ENCODE data around the gene APC2. TPM values are rescaled to one million over a fixed set of nuclear protein-coding genes. Genes with fewer than 3 reads are reported as not detected.

APC2 gene
- total RNA-seq, 4 donors from 2014 or later = 0.02 to 1.2 (median 0.35) TPM

DNA sequence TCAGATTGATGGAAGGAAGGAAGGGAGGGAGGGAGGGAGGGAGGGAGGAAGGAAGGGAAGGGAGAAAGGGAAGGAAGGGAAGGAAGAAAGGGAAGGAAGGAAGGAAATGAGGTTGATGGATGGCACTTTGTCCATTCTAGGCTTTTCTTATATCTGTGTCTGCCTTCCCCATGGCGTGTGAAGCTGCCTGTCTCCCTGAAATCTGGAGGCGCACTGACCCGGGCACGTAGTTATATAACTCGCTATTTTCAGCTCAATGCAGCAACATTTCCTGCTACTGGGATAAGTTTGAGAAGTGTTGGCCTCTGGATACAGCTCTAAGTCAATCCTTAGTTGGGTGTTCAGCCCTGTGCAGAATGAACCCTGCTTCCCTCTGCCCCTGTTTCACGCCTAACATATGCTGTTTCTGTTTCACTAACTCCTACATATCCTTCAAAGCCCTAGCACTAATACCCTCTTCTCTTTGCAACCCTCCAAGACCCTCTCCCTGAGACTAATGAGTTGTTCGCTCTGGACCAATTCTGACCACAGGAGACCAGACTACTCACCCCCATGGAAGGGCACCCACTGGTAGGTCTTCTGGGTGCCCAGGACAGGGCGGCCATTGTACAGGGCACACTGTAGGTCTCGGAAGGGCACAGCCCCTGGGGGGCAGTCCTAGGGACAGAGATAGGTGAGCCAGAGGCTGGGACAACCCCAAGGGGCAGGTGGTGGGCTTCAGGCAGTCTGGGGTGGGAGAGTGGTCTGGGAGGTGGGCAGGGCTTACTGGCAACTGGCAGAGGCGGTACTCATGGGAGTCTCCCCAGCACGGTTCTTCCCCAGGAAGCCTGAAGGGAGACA is 59.9 kb downstream of the APC2 start:
- no peak overlapping the region for H3K4me3 ChIP-seq
- H3K9me3 ChIP-seq = no peaks in the 10 kb centered on the region
- WGBS, 2 donors (ENCODE audit: low coverage in 1 of 2) = 32 to 41% methylated on average over 6 of the region's 11 CpGs
- peak overlapping the region in 3 of 4 donors; percentile 24 to 55 (median 52) for H3K27ac ChIP-seq
- TF ChIP-seq EP300 (IDR thresholded peaks at IDR 0.05) = no peak
- no peak for TF ChIP-seq POLR2A (IDR thresholded peaks at IDR 0.05)
- peaks cover 0 to 6% of the 10 kb centered on the region in 2 donors for H3K36me3 ChIP-seq
- peaks cover 77% of the 10 kb centered on the region for H3K27me3 ChIP-seq
- H3K4me1 ChIP-seq = peaks cover 0 to 57% (median 4%) of the 10 kb centered on the region in 3 donors
- no peak for ATAC-seq

- peak overlapping the region in 3 of 4 donors; percentile 2 to 55 (median 32) for H3K27ac ChIP-seq
Measured at GRCh38 chr19:1510442-1510806, 60.5 kb downstream of the APC2 start.

DNA sequence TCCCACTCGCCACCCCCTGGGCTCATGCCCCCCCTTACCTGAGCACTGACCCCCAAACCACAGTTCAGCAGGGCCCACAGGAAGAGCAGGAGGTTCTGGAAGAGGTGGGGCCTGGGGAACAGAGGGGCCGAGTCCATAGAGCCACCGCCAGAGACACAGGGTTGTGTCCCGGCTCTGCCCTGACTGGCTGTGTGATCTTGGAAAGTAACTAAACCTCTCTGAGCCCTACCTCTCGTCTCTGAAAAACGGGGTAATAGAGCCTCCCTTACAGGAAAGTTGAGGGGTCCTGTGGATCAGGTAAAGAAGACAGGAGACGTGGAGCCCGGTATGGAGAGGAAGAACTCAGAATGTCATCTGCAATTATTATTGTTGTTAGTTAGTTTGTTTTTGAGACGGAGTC is 60.9 kb downstream of the APC2 start:
- TF ChIP-seq, protein P1, sequence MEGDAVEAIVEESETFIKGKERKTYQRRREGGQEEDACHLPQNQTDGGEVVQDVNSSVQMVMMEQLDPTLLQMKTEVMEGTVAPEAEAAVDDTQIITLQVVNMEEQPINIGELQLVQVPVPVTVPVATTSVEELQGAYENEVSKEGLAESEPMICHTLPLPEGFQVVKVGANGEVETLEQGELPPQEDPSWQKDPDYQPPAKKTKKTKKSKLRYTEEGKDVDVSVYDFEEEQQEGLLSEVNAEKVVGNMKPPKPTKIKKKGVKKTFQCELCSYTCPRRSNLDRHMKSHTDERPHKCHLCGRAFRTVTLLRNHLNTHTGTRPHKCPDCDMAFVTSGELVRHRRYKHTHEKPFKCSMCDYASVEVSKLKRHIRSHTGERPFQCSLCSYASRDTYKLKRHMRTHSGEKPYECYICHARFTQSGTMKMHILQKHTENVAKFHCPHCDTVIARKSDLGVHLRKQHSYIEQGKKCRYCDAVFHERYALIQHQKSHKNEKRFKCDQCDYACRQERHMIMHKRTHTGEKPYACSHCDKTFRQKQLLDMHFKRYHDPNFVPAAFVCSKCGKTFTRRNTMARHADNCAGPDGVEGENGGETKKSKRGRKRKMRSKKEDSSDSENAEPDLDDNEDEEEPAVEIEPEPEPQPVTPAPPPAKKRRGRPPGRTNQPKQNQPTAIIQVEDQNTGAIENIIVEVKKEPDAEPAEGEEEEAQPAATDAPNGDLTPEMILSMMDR (IDR thresholded peaks at IDR 0.05) = no peak
- TF ChIP-seq POLR2A (IDR thresholded peaks at IDR 0.05) (no peak), POLR2AphosphoS5 (IDR thresholded peaks at IDR 0.05) (no peak), EP300 (IDR thresholded peaks at IDR 0.05) (no peak)
- peaks cover 0 to 57% (median 4%) of the 10 kb centered on the region in 3 donors for H3K4me1 ChIP-seq
- no peaks in the 10 kb centered on the region for H3K9me3 ChIP-seq
- no peak for ATAC-seq
- H3K4me3 ChIP-seq = no peak overlapping the region
- WGBS, 2 donors (ENCODE audit: low coverage in 1 of 2) = 43 to 62% methylated on average over 5 to 7 of the region's 9 CpGs
- peaks cover 0 to 3% of the 10 kb centered on the region in 2 donors for H3K36me3 ChIP-seq
- H3K27me3 ChIP-seq = peaks cover 77% of the 10 kb centered on the region
- H3K27ac ChIP-seq = peak overlapping the region in 3 of 4 donors; percentile 2 to 55 (median 32)

More at GRCh38 chr19:1510442-1510806, 60.5 kb downstream of the APC2 start:
- H3K4me1 ChIP-seq = peaks cover 0 to 57% (median 4%) of the 10 kb centered on the region in 3 donors
- no peak for ATAC-seq
- WGBS, 2 donors (ENCODE audit: low coverage in 1 of 2) = no CpG with 5 or more reads among the region's 25 CpGs
- H3K9me3 ChIP-seq = no peaks in the 10 kb centered on the region
- H3K36me3 ChIP-seq = peaks cover 0 to 6% of the 10 kb centered on the region in 2 donors
- H3K4me3 ChIP-seq = no peak overlapping the region
- TF ChIP-seq EP300 (IDR thresholded peaks at IDR 0.05) = no peak
- TF ChIP-seq POLR2AphosphoS5 (IDR thresholded peaks at IDR 0.05) = no peak
- no peak for TF ChIP-seq POLR2A (IDR thresholded peaks at IDR 0.05)
- TF ChIP-seq, protein P1 (IDR thresholded peaks at IDR 0.05) = no peak
- peaks cover 77% of the 10 kb centered on the region for H3K27me3 ChIP-seq

- Histone ChIP-seq H3K9me3 (no peaks in the 10 kb centered on the region), H3K27ac (peak overlapping the region in 2 of 4 donors; percentile 27 to 82), H3K36me3 (no peaks in the 10 kb centered on the region), H3K27me3 (peaks cover 77% of the 10 kb centered on the region), H3K4me3 (peak overlapping the region in 1 of 2 donors; percentile 62), H3K4me1 (peaks cover 0 to 57% (median 4%) of the 10 kb centered on the region in 3 donors)
- WGBS, 2 donors (ENCODE audit: low coverage in 1 of 2) = 31 to 69% methylated on average over 4 to 7 of the region's 22 CpGs
- TF ChIP-seq, protein P1 (IDR thresholded peaks at IDR 0.05) = no peak
- no peak for TF ChIP-seq POLR2A (IDR thresholded peaks at IDR 0.05)
- no peak for TF ChIP-seq POLR2AphosphoS5 (IDR thresholded peaks at IDR 0.05)
- no peak for TF ChIP-seq EP300 (IDR thresholded peaks at IDR 0.05)
- ATAC-seq = no peak
Measured at GRCh38 chr19:1511318-1512317, 61.7 kb downstream of the APC2 start.
